HG02642 (cell line): ENCODE measurements around the gene FYCO1.
"Not testable (repeated sequence)": the region's sequence is repeated elsewhere in the genome, so short reads cannot be mapped to it uniquely, and the experiment has no call there.

Experiments used
- ATAC-seq: cut with Tn5 transposase; IDR thresholded peaks from one replicate; pipeline ENCODE4 v1.9.1; 2021; ENCODE audit warnings: mild to moderate bottlenecking; ENCODE audit not compliant: unreplicated experiment, poor library complexity

FYCO1 gene

DNA sequence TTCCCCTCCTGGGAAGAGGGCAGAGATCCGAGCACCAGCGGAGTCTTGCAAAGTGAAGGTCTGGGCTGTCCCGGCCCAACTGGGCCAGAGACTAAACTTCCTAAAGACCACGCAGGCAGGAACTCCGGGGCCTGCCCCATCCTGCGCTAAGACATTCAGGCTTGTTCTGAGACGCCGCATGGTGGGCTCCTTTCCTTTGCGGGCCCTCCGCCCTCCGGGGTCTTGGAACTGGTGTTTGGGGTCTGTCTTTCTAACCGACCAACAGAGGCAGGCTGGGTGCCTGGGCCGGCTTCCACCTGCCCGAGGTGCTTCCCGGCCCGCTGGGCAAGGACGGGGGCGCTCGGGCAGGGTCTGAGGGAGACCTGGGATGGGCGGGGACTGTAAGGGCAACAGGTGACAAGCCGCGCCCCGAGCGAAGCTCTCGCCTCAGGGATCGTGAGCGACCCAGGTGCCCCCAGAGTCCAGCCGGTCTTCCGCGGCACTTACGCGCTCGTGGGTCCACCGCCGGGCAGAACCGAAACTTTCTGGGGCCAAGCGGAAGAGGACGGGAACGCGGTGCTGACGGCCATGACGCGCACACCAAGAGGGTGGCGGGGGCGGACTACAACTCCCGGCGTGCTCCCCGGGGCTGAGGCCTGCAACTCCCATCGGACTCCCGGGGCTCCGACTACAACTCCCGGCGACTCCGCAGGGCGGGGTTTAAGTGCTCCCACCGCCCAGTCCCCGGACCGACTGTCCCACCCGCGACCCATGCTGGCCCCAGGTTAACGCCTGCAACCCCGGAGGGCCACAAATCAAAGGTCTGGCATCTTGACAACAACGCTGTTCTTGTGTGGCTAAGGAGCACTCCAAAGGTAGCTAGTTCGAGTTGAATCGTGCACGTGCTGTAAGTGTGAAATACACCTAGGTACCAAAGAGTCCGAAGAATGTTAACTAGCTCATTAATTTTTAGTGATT, at the start of gene FYCO1:
FYCO1 (minus strand) TSS at position 589 of the 957 bp plus-strand sequence. CDS start 10,914 bp downstream, outside the sequence.
- peak; percentile 96 for ATAC-seq

GRCh38 chr3:46038916-46039315, 43.3 kb upstream of the FYCO1 start:
- no peak for ATAC-seq

DNA sequence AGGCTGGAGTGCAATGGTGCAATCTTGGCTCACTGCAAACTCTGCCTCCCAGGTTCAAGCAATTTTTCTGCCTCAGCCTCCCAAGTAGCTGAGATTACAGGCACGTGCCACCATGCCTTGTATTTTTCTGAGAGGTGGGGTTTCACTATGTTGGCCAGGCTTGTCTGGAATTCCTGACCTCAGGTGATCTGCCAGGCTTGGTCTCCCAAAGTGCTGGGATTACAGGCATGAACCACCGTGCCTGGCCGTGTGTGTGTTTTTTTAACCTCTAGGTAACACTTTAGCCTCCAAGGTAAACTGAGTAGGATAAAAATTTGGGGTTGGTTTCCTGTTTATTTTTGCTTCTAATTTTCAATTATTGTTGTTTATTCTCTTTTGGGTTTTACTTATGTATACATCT, 42.4 kb upstream of the FYCO1 start:
- not testable (repeated sequence) for ATAC-seq

- no peak for ATAC-seq
Measured at GRCh38 chr3:46036191-46036590, 40.6 kb upstream of the FYCO1 start.

DNA sequence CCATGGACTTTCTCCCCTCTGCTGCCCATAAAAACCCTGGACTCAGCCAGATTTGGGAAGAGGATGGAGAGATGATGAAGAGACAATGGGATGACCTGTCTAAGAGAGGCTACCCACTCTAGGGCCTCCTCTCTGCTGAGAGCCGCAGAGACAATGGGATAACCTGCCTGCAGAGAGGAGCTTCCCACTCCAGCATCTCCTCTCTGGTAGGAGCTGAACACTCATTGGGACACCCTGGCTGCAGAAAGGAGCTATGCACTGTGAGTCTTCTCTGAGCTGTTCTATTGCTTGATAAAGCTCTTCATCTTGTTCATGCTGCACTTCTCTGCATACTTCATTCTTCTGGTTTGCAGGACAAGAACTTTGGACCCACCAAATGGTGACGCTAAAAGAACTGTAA, 36.1 kb upstream of the FYCO1 start:
- no peak for ATAC-seq

DNA sequence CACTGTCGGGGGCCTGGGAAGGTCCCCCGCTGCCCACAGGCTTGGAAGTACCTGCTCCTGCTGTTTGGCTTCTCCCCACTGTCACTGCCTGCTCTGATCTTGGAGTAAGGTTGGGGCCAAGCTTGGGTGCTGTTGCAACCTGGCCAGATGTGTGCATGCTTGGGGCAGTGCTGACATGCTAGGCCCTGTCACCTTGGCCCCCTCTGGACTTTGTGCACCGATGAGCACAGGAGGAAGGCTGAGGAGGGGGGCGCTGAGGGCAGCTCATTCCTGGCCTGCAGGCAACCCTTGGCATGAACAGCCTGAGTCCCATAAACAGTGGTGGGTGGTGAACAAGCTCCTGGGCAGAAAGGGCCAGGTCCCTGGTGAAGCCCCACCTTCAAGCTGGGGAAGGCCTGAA, 35.6 kb upstream of the FYCO1 start:
- ATAC-seq = no peak

DNA sequence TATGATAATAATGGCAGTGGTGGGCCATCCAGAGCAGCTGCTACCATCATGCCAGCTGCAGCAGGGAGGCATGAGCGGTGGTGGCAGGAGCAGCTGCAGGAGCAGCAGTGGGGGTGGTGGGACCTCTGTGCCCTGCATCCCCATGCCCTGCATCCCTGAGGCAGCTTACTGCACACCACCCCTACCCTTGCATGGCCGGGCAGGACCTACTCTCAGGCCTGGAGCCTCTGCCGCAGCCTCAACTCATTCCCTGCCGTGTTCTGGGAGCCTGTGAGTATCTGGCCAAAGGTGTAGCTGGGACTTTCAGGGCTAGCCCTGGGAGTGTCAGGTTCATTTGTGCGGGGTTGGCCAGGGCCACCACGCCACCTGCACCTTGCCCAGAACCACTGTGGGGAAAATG, 35.0 kb upstream of the FYCO1 start:
- no peak for ATAC-seq

- ATAC-seq = no peak
Measured at GRCh38 chr3:46029953-46030543, 34.4 kb upstream of the FYCO1 start.

GRCh38 chr3:46027736-46028397, 32.2 kb upstream of the FYCO1 start:
- ATAC-seq = no peak

DNA sequence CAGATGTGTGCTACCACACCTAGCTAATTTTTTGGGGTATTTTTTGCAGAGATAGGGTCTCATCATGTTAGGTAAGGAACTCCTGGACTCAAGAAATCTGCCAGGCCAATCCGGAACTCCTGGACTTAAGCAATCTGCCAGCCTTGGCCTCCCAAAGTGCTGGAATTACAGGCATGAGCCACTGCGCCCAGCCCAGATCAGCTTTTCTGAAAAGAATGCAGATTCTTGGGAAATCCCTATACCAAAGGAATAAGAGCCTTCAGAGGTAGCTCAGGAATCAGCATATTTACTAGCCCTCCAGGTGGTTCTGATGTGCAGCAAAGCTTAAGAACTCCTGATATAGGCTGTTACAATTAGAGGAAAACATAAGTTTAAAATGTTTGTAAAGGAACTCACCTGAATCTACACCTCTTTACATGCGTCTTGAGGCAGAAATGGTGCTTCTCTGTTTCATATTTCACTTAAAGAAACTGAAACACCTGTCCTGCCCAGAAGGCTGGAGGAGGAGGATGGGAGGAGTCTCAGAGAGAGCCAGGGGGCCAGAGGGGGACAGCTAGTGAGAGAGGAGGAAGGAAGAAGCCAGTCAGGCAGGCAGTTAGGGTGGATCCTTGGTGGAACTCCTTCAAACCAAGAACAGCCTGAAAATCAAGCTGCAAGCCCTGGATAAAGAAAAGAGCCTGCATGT, 31.5 kb upstream of the FYCO1 start, which contains the start of gene XCR1:
XCR1 (minus strand) TSS at position 463 of the 685 bp plus-strand sequence. CDS start 5,536 bp downstream, outside the sequence.
- ATAC-seq = no peak

GRCh38 chr3:46025139-46025538, 29.5 kb upstream of the FYCO1 start:
- ATAC-seq = no peak

- no peak for ATAC-seq
Measured at GRCh38 chr3:46024131-46024530, 28.5 kb upstream of the FYCO1 start.

GRCh38 chr3:46022909-46023785, 27.5 kb upstream of the FYCO1 start:
- no peak for ATAC-seq

GRCh38 chr3:46021516-46021915, 25.9 kb upstream of the FYCO1 start:
- ATAC-seq = no peak

GRCh38 chr3:46020766-46021510, 25.3 kb upstream of the FYCO1 start:
- no peak for ATAC-seq

DNA sequence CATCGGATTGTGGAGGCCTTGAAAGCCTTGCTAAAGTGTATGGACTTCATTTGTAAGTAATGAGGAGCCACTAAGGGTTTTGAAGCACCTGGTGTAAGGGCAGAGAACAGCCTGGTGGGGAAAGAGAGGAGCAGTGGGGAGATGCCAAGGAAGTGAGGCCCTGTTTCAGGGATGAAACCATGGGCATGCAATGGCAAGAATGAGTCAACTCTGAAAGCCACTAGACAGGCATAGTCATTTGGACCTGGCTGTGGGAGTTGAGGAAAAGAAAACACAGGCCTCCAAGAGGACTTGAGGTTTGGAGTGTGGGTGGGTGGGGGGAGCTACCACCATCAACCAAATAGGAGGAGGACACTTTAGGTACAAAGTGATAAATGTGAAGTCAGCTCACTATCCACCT, 24.1 kb upstream of the FYCO1 start:
- ATAC-seq = no peak

- ATAC-seq = no peak
Measured at GRCh38 chr3:46017720-46018119, 22.1 kb upstream of the FYCO1 start.

DNA sequence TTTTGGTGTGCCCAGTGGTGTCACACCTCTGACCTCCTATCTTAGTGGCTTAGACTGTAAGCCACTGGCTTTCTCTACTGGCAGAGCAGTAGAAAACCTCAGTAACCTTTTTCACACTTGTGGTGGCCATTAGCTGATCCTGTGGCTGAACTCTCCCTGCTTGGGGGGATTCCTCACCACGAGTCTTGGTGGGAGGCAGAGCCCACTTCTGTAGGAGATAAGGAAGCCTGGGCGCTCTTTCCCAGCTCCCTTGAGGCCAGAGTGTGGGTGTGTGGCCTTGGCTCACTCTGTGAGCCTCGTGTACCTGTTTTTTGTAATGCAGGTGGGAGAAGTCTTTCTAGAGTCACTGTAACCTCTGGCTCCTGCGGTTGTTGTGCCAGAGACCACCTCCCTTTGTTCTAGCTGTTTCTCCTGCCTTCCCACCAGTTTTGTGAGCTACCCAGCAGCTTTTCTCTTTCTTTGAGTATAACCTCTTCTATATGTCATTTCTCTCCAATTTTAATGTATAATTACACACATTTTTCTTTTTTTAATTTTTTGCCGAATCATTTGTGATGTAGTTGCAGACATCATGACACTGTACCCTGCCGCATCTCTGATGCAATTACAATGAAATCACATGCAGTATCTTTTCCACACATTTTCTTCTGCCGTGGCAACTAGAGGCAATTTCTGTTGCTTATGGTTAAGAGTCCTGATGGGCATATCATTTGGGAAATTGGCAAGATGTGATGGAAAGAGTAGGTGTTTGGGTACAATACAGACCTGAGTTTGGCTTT, 17.9 kb upstream of the FYCO1 start:
- no peak for ATAC-seq
